GM21526 (cell line): ENCODE measurements around the gene ROGDI.

Experiments used
- ATAC-seq: cut with Tn5 transposase; IDR thresholded peaks from one replicate; pipeline ENCODE4 v1.9.1; 2021; ENCODE audit warnings: moderate library complexity; ENCODE audit not compliant: unreplicated experiment, low FRiP score

The ROGDI gene

DNA sequence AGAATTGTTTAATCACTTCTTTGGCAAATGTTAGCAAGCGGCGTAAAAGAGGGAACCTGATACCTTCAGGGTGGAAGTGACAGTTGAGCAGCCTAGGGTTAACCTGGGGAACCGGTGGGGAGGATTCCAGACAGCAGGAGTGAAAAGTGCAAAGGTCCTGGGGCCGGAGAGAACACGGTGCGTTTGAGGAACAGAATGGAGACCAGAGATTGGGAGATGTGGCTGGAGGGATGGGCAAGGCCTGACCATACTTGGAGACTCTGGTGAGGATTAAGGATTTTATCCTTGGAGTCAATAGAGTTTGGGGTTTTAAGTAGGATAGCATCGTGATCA, 33.2 kb downstream of the ROGDI start:
- no peak for ATAC-seq

GRCh38 chr16:4768549-4769305, 33.7 kb downstream of the ROGDI start:
- ATAC-seq, result peak; percentile 58

- peak; percentile 4 for ATAC-seq
Observed at GRCh38 chr16:4767872-4768548, 34.4 kb downstream of the ROGDI start.

GRCh38 chr16:4766875-4767628, 35.4 kb downstream of the ROGDI start, which contains the start of gene ZNF500:
TSS of gene ZNF500 (minus strand) at chr16:4767162. CDS start at chr16:4765978, 1,184 bp downstream.
- peak; percentile 83 for ATAC-seq

DNA sequence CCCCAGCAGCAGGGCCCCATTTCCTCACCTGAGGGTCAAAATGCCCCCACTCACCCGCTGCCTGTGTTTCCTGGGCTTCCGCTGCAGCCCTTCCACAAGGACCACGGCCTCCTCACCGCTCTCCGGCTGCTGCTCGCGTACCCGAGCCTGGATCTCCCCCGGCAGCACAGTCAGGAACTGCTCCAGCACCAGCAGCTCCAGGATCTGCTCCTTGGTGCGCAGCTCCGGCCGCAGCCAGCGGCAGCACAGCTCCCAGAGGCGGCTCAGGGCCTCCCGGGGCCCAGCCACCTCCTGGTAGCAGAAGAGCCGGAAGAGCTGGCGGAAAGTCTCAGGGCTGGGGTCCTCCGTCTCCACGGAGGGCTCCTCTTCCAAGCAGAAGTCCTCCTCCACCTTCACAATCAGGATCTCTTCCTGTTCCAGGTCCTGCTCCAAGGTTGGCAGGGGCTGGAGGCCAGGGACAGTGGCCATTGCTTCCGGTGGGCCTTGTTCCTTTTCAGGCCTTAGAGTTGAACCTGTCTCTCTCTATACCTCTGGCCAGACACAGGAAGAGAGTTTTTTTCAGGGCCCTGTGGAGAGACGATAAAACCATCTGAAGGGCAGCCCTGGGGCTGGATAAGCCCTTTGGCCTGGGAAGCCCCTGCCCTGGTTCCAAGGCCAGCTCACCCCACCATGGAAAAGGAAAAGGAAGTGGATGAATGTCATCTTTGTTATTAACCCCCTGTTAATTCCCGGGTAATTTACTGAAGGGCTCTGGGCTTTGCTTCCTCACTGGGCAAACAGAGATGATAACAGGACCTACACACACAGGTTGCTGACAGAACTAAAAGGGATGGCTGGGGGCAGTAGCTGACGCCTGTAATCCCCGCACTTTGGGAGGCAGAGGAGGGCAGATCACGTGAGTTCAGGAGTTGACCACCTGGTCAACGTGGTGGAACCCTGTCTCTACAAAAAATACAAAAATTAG, 36.6 kb downstream of the ROGDI start:
- no peak for ATAC-seq

DNA sequence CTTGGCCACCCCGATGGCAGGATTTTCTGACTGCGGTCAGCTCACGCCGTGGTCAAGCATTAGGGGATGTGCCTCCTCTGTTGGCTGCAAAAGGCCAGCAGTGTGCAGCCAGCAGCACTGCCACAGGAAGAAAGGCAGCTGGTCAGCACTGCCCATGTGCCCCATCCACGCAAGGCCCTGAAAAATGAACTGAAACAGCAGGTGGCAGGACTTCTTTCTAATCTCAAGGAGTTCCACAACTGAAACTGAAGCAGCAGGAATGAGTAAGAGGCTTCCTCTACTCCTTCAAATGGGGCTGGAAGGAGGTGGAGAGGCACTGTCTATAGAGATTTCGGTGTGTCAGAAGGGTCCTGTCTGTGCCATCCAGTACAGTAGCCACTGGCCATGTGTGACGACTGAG, 38.6 kb downstream of the ROGDI start:
- ATAC-seq, result no peak

GRCh38 chr16:4762205-4762604, 40.2 kb downstream of the ROGDI start:
- ATAC-seq, result no peak

GRCh38 chr16:4760221-4760910, 42.1 kb downstream of the ROGDI start:
- ATAC-seq, result no peak

DNA sequence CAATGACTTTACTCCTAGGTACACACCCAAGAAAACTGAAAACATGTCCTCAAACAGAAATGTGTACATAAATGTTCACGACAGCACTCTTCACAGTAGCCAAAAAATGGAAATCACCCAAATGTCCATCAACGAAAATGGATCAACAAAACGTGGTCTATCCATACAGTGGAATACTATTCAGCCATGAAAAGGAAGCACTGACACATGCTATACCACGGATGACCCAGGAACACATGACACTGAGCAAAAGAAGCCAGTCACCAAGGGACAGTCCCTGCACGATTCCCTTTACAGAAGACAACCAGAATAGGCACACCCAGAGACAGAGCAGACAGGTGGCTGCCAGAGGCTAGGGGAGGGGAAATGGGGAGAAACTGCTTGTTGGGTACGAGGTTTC, 46.7 kb downstream of the ROGDI start:
- no peak for ATAC-seq

DNA sequence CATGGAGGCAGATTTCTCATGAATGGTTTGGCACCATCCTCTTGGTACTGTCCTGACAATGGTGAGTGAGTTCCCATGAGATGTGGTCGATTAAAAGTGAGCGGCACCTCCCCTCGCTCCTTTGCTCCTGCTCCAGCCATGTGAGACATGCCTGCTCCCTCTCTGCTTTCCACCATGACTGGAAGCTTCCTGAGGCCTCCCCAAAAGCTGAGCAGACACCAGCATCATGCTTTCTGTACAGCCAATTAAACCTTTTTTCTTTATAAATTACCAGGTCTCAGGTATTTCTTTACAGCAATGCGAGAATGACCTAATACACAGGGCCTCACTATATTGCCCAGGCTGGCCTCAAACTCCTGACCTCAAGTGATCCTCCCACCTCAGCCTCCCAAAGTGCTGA, 47.6 kb downstream of the ROGDI start:
- no peak for ATAC-seq

DNA sequence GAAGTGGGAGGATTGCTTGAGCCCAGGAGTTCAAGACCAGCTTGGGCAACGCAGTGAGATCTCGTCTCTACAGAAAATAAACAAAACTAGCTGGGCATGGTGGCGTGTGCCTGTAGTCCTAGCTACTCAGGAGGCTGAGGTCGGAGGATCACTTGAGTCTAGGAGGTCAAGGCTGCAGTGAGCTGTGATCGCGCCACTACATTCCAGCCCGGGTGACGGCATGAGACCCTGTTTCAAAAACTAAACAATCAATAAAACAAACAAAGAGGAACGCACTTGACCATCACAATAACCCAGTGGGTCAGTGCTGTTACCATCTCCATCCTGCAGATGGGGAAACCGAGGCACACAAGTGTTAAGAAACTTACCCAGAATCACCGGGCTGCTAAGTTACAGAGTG, 49.2 kb downstream of the ROGDI start:
- no peak for ATAC-seq

GRCh38 chr16:4752351-4753100, 49.9 kb downstream of the ROGDI start:
- ATAC-seq, result no peak

- ATAC-seq, result no peak
Observed at GRCh38 chr16:4750896-4751295, 51.5 kb downstream of the ROGDI start.

DNA sequence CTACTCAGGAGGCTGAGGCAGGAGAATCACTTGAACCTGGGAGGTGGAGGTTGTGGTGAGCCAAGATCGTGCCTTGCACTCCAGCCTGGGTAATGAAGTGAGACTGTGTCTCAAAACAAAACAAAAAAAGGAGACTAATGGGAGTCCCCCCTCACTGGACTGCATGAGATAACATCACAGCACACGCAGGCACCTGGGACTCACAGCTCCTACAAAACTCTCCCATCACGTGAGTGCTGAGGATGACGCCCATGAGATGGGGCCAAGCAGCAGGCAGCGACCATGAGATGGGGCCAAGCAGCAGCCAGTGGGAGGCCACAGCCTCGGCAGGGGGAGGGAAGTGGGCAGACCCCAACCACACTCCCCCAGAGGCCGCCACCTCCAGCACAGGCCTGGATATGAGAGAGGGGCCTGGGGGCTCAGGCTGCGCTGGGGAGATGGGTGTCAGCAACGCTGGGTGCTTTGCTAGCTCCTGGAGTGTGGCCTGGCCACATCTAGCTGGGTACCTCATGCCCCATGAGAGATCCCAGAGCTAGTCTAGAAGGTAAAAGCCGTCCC, 52.7 kb downstream of the ROGDI start:
- no peak for ATAC-seq

- ATAC-seq, result no peak
Observed at GRCh38 chr16:4748682-4749411, 53.6 kb downstream of the ROGDI start.

DNA sequence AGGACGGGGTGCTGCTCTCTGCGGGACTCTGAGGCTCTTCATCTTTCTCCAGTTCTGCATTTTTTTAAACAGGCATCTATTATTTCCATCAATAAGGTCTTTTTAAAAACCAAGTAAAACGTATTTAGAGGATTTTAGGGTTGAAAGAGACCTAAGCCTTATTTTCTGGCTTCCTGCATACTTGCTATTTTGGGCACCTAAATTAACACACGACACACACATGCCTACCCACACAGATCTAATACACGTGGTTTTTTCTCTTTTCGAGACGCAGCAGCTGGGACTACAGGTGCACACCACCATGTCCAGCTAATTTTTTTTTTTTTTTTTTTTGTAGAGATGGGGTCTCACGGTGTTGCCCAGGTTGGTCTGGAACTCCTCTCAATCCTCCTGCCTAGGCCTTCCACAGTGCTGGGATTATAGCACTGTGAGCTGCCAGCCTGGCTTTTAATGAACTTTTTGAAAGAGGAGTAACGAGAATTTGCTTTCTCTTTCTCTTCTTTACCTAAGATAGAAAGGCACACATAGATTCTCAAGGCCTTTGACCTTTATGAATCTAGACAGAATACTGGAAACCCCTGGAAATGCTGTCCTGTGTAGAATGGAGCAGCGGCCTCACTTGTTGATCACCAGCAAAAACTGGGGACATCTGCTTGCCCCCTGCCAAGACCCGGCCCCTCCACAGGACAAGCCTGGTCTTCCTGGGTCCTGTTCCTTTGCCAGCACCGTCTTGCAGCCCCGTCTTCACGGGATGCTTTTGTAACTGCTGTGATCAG, 54.3 kb downstream of the ROGDI start:
- no peak for ATAC-seq

DNA sequence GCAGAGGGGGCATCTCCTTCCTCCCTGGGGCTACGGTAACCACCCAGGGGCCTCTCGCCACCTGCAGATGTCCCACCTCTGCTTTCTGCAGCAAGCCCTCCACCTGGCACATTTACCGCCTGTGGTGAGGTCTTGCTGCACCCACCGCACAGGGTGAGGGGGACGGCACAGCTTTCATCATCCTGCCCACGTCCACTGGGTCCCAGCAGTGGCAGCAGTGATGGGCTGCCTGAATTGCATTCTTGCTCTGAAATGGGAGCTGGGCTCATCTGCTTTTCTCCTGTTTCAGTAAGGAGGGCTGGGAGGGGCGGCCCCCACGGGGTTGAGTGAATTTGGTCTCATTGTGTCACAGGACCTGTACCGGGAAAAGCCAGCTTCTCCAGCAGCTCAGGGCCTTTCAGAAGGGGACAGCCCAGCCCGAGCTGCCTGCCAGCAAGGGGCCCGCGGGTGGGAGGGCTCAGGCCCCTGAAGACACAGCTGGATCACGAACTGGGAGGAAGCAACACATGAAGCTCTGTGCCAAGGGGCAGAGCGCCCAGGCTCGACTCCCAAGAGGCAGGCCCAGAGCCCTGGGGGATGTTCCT, 55.4 kb downstream of the ROGDI start:
- ATAC-seq, result no peak
